GM12875 (cell line): ENCODE measurements around the gene POM121.
"Not testable (repeated sequence)": the region's sequence is repeated elsewhere in the genome, so short reads cannot be mapped to it uniquely, and the experiment has no call there.

Experiments
- H3K4me3 ChIP-seq: one replicate; pipeline ENCODE4 v1.5.1; 2011; ENCODE audit warnings: low read depth, low read length, control low read depth
- CTCF ChIP-seq: IDR thresholded peaks from 2 replicates; pipeline ENCODE4 v1.5.1; 2011; ENCODE audit warnings: low read depth, mild to moderate bottlenecking, control low read depth, inconsistent platforms, low read length, moderate library complexity, borderline replicate concordance; ENCODE audit not compliant: insufficient read depth

The POM121 gene

GRCh38 chr7:72924733-72925545, at the start of gene POM121:
POM121 (plus strand) TSS chr7:72925095; CDS start chr7:72925122, 27 bp downstream.
- TF ChIP-seq CTCF: no peak
- H3K4me3 ChIP-seq: peak within 1 kb of the TSS; percentile 46

GRCh38 chr7:72879079-72879736, 45.7 kb upstream of the POM121 start:
- peak overlapping the region; percentile 72 for H3K4me3 ChIP-seq

- peak overlapping the region; percentile 72 for H3K4me3 ChIP-seq
Observed at GRCh38 chr7:72879737-72880215, 45.1 kb upstream of the POM121 start.

- not testable (repeated sequence) for H3K4me3 ChIP-seq
Observed at GRCh38 chr7:72891750-72892149, 33.1 kb upstream of the POM121 start.

GRCh38 chr7:72904740-72905139, 20.2 kb upstream of the POM121 start:
- not testable (repeated sequence) for H3K4me3 ChIP-seq

GRCh38 chr7:72908422-72908821, 16.5 kb upstream of the POM121 start:
- H3K4me3 ChIP-seq: not testable (repeated sequence)

- H3K4me3 ChIP-seq: not testable (repeated sequence)
Observed at GRCh38 chr7:72911395-72911794, 13.5 kb upstream of the POM121 start.

- H3K4me3 ChIP-seq: not testable (repeated sequence)
Observed at GRCh38 chr7:72913750-72914149, 11.1 kb upstream of the POM121 start.

GRCh38 chr7:72914756-72915525, 10.0 kb upstream of the POM121 start:
- H3K4me3 ChIP-seq: not testable (repeated sequence)
- TF ChIP-seq CTCF: peak; percentile 62

GRCh38 chr7:72919256-72919775, 5.6 kb upstream of the POM121 start:
- no peak overlapping the region for H3K4me3 ChIP-seq
- TF ChIP-seq CTCF: no peak
